Fibroblast of peridontal ligament (primary cell): Measurements from ENCODE around the gene WDR33.

Experiments used
- DNase-seq: peaks from one replicate; pipeline ENCODE4 v3.0.0-alpha.2; 2010; ENCODE audit errors: extremely low read depth

WDR33 gene

GRCh38 chr2:127672341-127673224 lies 138.4 kb downstream of the WDR33 start:
- no peak for DNase-seq

GRCh38 chr2:127671557-127672302 lies 139.2 kb downstream of the WDR33 start:
- DNase-seq = no peak

GRCh38 chr2:127670957-127671290 lies 140.0 kb downstream of the WDR33 start:
- no peak for DNase-seq

- no peak for DNase-seq
Measured at GRCh38 chr2:127670055-127670956, 140.7 kb downstream of the WDR33 start.

GRCh38 chr2:127669056-127669455 lies 141.9 kb downstream of the WDR33 start:
- DNase-seq = peak; percentile 17

GRCh38 chr2:127665267-127665893 lies 145.6 kb downstream of the WDR33 start:
- DNase-seq = no peak

GRCh38 chr2:127664895-127665225 lies 146.1 kb downstream of the WDR33 start:
- no peak for DNase-seq

GRCh38 chr2:127664065-127664894 lies 146.7 kb downstream of the WDR33 start:
- DNase-seq = no peak

- no peak for DNase-seq
Measured at GRCh38 chr2:127663566-127664064, 147.4 kb downstream of the WDR33 start.

- no peak for DNase-seq
Measured at GRCh38 chr2:127662937-127663565, 147.9 kb downstream of the WDR33 start.

GRCh38 chr2:127661949-127662510 lies 148.9 kb downstream of the WDR33 start:
- DNase-seq = peak; percentile 3

GRCh38 chr2:127661072-127661649 lies 149.8 kb downstream of the WDR33 start:
- no peak for DNase-seq

GRCh38 chr2:127660291-127660578 lies 150.7 kb downstream of the WDR33 start:
- no peak for DNase-seq

- DNase-seq = no peak
Measured at GRCh38 chr2:127659408-127660290, 151.3 kb downstream of the WDR33 start.

GRCh38 chr2:127658641-127659407 lies 152.1 kb downstream of the WDR33 start:
- no peak for DNase-seq

GRCh38 chr2:127658146-127658545 lies 152.8 kb downstream of the WDR33 start:
- no peak for DNase-seq

GRCh38 chr2:127657232-127657595 lies 153.8 kb downstream of the WDR33 start:
- no peak for DNase-seq
